Bronchial epithelial cell (primary cell): Measurements from ENCODE around the gene UPB1. TPM values are rescaled to one million over a fixed set of nuclear protein-coding genes. Genes with fewer than 3 reads are reported as not detected.

Experiments used
- DNase-seq: peaks from one replicate; pipeline ENCODE4 v3.0.0-alpha.2; 2010; ENCODE audit warnings: low read depth
- FAIRE-seq: peaks from 2 replicates; lab custom pipeline; 2011; peaks lifted over from hg19 to GRCh38; lab: Jason Lieb, UNC
- H3K27me3 ChIP-seq: 2 replicates; pipeline ENCODE4 v1.5.1; 2011; ENCODE audit warnings: low read length; ENCODE audit not compliant: control insufficient read depth, insufficient read depth
- H3K36me3 ChIP-seq: 2 replicates; pipeline ENCODE4 v1.5.1; 2011; ENCODE audit warnings: low read length; ENCODE audit not compliant: control insufficient read depth, insufficient read depth
- H3K4me3 ChIP-seq: 2 replicates; pipeline ENCODE4 v1.5.1; 2011; ENCODE audit warnings: mild to moderate bottlenecking, low read depth, low read length, control low read depth
- CTCF ChIP-seq: IDR thresholded peaks from 2 replicates; pipeline ENCODE4 v1.5.1; 2011; ENCODE audit warnings: mild to moderate bottlenecking, moderate library complexity, low read length, control low read depth, inconsistent platforms; ENCODE audit not compliant: insufficient read depth, severe bottlenecking
- total RNA-seq: library from RNA; depleted of rRNA; stranded (reverse); fragments of >200 nt; gene quantifications from 2 replicates; pipeline ENCODE4 v1.2.1, GENCODE V29; 2014

The UPB1 gene
- total RNA-seq, 1 donor from 2014 or later: not detected

- H3K4me3 ChIP-seq: no peak overlapping the region
- FAIRE-seq (no peak), DNase-seq (no peak)
- H3K27me3 ChIP-seq: no peaks in the 10 kb centered on the region
- H3K36me3 ChIP-seq: peaks cover 15% of the 10 kb centered on the region
- TF ChIP-seq CTCF: no peak
Measured at GRCh38 chr22:24564376-24565058, 69.4 kb downstream of the UPB1 start.

DNA sequence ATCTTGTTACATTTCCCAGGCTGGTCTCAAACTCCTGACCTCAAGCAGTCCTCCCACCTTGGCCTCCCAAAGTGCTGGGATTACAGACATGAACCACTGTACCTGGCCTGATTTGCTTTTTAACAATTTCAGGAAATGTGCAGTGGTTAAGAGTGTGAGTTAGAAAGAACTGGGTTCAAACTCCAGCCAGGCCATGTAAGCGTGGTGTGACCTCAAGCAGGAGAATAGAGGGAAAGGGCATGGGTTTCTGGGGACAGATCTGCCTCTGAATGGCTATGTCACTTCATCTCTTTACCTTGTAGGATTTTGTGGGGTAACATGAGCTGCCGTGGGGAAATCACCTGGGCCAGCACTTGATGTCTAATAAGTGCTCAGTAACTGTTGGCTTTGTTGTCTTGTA, 69.9 kb downstream of the UPB1 start:
- Histone ChIP-seq H3K27me3 (no peaks in the 10 kb centered on the region), H3K36me3 (peaks cover 14% of the 10 kb centered on the region), H3K4me3 (no peak overlapping the region)
- DNase-seq (no peak), FAIRE-seq (no peak)
- no peak for TF ChIP-seq CTCF

DNA sequence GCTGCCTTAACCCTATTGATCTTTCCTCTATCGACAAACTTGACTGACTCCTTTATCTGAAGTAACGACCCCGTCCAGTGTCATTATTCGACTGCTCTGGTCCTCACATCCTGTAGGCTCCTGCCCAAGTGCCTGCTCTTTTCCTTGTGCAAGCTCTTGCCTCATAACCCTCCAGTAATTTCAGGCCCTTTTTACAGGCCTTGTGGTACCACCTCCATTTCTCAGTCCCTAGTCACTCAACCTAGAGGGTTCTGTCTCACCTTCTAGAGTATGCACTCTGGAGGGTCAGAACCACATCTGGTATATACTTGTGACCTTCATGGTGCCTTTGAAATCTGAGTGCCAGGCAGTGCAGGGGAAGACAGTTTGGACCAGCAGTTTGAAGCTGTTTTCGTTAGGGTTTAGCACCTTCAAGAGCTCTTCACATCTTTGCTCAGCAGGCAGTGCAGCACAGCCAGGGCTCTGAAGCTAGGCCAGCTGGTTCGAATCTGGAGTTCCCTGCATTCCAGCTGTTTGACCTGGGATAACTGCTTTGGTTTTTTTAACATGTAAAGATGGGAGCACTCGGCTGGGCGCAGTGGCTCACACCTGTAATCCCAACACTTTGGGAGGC, 71.9 kb downstream of the UPB1 start:
- DNase-seq (no peak), FAIRE-seq (no peak)
- Histone ChIP-seq H3K27me3 (no peaks in the 10 kb centered on the region), H3K4me3 (no peak overlapping the region), H3K36me3 (peaks cover 20% of the 10 kb centered on the region)
- TF ChIP-seq CTCF: no peak

GRCh38 chr22:24567668-24568067, 72.5 kb downstream of the UPB1 start:
- Histone ChIP-seq H3K27me3 (no peaks in the 10 kb centered on the region), H3K4me3 (no peak overlapping the region), H3K36me3 (peaks cover 24% of the 10 kb centered on the region)
- TF ChIP-seq CTCF: no peak
- no peak for DNase-seq
- no peak for FAIRE-seq

GRCh38 chr22:24571266-24571665, 76.1 kb downstream of the UPB1 start:
- no peak for FAIRE-seq
- no peak for DNase-seq
- no peaks in the 10 kb centered on the region for H3K27me3 ChIP-seq
- TF ChIP-seq CTCF: no peak
- H3K4me3 ChIP-seq: no peak overlapping the region
- H3K36me3 ChIP-seq: peaks cover 23% of the 10 kb centered on the region
